ENCODE data around the gene MEGF6.
"Not testable (repeated sequence)": the region's sequence is repeated elsewhere in the genome, so short reads cannot be mapped to it uniquely, and the experiment has no call there.

Gene MEGF6

DNA sequence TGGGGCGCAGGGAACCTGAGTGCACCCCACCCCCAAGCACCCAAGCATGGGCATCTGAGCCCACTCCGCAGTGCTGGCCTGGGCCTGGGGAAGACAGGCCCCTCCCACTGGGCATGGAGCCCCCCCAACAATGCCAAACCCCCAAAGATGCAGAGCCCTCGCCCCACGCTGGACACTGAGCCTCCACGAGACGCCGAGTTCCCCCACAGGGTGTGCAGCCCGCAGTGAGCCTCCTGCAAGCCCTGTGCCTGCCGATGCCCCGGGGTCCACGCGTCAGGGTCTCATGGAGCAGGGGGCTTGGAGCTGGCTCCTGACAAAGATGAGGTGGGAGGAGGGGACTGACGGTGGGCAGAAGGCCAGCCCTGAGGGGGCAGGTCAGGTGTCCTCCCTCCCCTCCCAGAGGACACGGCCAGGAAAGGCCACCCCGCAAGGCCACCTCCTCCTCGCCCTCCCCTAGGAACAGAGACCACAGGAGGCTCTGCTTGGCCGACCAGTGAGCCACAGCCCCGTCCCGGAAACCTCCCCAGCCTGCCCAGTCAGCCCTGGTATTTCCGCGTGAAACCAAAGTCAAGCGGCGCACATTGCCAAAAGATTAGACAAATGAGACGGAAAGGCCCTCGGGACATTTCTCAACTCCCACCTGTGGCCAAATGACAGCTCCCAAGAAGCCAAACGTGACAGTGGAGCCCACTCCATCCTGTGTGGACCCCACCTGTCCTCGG is 33.4 kb downstream of the MEGF6 start:
- H3K36me3 ChIP-seq = no peaks in the 10 kb centered on the region
- no peak overlapping the region for H3K4me3 ChIP-seq (ENCODE audit: low read depth, low read length)
- H3K9me3 ChIP-seq = no peaks in the 10 kb centered on the region
- no peaks in the 10 kb centered on the region for H3K27me3 ChIP-seq
- no peak for DNase-seq
- TF ChIP-seq, protein P1, sequence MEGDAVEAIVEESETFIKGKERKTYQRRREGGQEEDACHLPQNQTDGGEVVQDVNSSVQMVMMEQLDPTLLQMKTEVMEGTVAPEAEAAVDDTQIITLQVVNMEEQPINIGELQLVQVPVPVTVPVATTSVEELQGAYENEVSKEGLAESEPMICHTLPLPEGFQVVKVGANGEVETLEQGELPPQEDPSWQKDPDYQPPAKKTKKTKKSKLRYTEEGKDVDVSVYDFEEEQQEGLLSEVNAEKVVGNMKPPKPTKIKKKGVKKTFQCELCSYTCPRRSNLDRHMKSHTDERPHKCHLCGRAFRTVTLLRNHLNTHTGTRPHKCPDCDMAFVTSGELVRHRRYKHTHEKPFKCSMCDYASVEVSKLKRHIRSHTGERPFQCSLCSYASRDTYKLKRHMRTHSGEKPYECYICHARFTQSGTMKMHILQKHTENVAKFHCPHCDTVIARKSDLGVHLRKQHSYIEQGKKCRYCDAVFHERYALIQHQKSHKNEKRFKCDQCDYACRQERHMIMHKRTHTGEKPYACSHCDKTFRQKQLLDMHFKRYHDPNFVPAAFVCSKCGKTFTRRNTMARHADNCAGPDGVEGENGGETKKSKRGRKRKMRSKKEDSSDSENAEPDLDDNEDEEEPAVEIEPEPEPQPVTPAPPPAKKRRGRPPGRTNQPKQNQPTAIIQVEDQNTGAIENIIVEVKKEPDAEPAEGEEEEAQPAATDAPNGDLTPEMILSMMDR (IDR thresholded peaks at IDR 0.05; ENCODE audit: low read depth, low read length) = no peak
- H3K4me1 ChIP-seq = peaks cover 12% of the 10 kb centered on the region

DNA sequence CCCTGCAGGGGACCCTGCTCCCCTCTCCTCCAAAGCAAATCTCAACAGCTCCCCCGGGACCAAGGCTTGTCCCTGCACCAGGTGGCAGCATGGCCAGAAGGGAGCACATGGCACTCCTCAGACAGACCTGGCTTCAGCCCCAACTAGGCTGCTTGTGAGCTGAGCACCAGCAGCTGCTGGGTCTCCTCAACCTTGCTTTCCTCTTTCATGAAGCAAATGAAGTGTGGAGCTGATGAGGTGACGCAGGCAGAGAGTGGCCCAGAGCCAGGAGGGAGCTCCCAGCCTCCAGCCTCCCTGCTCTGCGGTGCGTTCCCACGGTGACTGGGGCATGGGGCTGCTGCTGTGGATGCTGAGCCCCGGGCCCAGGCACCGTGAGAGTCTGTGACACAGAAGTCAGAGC is 34.0 kb downstream of the MEGF6 start:
- Histone ChIP-seq H3K4me3 (ENCODE audit: low read depth, low read length) (no peak overlapping the region), H3K4me1 (peaks cover 12% of the 10 kb centered on the region), H3K27me3 (no peaks in the 10 kb centered on the region), H3K9me3 (no peaks in the 10 kb centered on the region), H3K36me3 (no peaks in the 10 kb centered on the region)
- peak; percentile 49 for DNase-seq
- TF ChIP-seq, protein P1 (IDR thresholded peaks at IDR 0.05; ENCODE audit: low read depth, low read length) = no peak

DNA sequence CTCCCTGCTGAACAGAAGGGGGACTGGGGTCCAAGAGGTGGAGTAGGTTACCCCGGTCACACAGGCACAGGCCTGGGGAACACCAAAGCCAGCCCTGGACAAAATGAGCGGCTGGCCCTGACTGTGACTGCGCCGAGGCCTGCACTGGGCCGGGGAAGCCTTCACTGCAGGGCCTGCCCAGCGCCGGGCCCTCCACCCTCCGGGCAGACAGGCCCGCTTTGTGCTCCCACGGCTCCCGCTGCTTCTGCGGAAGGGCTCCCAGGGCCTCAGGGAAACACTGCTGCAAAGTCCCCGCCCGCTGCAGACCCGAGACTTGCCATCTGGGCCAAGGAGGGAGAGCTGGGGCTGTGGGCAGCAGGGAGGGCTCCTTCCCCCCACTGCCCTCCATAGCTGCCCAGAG is 35.3 kb downstream of the MEGF6 start:
- no peaks in the 10 kb centered on the region for H3K27me3 ChIP-seq
- TF ChIP-seq, protein P1 (IDR thresholded peaks at IDR 0.05; ENCODE audit: low read depth, low read length) = no peak
- no peaks in the 10 kb centered on the region for H3K36me3 ChIP-seq
- DNase-seq = no peak
- H3K4me3 ChIP-seq (ENCODE audit: low read depth, low read length) = no peak overlapping the region
- H3K9me3 ChIP-seq = no peaks in the 10 kb centered on the region
- H3K4me1 ChIP-seq = peaks cover 12% of the 10 kb centered on the region

DNA sequence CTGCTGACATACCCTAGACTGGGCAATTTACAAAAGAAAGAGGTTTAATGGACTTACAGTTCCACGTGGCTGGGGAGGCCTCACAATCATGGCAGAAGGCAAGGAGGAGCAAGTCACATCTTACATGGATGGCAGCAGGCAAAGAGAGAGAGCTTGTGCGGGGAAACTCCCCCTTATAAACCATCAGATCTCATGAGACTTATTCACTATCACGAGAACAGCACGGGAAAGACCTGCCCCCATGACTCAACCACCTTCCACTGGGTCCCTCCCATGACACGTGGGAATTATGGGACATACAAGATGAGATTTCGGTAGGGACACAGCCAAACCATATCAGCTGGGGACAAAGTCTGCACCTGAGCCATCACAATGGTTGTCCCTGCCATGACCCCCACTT is 35.8 kb downstream of the MEGF6 start:
- H3K36me3 ChIP-seq; H3K9me3 ChIP-seq; H3K27me3 ChIP-seq; H3K4me3 ChIP-seq (ENCODE audit: low read depth, low read length); DNase-seq: not testable (repeated sequence)
- H3K4me1 ChIP-seq = peaks cover 12% of the 10 kb centered on the region

DNA sequence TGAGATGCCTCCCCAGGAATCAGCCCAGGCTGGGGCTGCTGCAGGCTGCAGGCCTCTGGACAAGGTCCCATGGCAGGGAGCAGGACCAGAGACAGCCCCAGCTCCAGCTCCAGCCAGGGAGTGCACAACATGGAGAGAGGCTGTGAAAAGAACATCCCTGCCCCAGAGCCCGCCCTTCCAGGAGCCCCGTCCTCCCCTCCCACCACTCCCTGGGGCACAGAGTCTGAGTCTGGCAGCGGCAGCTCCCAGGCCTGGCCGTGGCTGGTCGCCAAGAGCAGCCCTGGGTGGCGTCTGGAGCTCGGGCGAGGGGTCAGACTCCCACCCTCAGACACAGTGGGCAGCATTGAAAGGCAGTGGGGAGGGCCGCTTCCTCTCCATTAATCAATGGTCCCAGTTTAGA is 37.8 kb downstream of the MEGF6 start:
- TF ChIP-seq, protein P1 (IDR thresholded peaks at IDR 0.05; ENCODE audit: low read depth, low read length) = no peak
- H3K9me3 ChIP-seq = no peaks in the 10 kb centered on the region

DNA sequence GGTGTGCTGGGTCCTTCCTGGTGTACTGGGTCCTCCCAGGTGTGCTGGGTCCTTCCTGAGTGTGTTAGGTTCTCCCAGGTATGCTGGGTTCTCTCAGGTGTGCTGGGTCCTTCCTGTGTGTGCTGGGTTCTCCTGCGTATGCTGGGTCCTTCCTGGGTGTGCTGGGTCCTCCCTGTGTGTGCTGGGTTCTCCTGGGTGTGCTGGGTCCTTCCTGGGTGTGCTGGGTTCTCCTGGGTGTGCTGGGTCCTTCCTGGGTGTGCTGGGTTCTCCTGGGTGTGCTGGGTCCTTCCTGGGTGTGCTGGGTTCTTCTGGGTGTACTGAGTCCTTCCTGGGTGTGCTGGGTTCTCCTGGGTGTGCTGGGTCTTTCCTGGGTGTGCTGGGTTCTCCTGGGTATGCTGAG is 38.7 kb downstream of the MEGF6 start:
- not testable (repeated sequence) for H3K27me3 ChIP-seq; DNase-seq; H3K9me3 ChIP-seq; H3K36me3 ChIP-seq; H3K4me3 ChIP-seq (ENCODE audit: low read depth, low read length)
- H3K4me1 ChIP-seq = peaks cover 12% of the 10 kb centered on the region

More for the DNA sequence above, 37.8 kb downstream of the MEGF6 start:
- Histone ChIP-seq H3K4me1 (peaks cover 12% of the 10 kb centered on the region), H3K4me3 (ENCODE audit: low read depth, low read length) (no peak overlapping the region), H3K27me3 (no peaks in the 10 kb centered on the region), H3K36me3 (no peaks in the 10 kb centered on the region)
- peak; percentile 86 for DNase-seq

DNA sequence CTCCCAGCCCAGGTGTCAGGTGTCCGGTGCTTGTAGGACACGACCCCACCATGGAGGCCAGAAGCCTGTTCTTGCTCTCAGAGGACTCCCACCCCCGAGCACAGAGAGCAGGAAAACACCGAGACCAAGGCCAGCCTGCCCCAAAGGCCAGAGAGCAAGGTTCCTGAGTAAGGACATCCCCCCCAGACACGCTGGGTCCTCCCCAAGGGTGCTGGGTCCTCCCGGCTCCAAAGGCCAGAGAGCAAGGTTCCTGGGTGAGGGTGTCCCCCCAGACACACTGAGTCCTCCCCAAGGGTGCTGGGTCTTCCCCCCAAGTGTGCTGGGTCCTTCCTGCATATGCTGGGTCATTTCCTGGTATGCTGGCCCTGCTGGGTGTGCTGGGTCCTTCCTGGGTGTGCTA is 40.0 kb downstream of the MEGF6 start:
- Histone ChIP-seq H3K4me3 (ENCODE audit: low read depth, low read length) (no peak overlapping the region), H3K27me3 (no peaks in the 10 kb centered on the region), H3K9me3 (no peaks in the 10 kb centered on the region), H3K4me1 (peaks cover 9% of the 10 kb centered on the region), H3K36me3 (no peaks in the 10 kb centered on the region)
- TF ChIP-seq, protein P1 (IDR thresholded peaks at IDR 0.05; ENCODE audit: low read depth, low read length) = no peak
- DNase-seq = no peak

Measured in BE2C (cell line).